Right renal cortex interstitium (tissue), 3 donors: Measurements from ENCODE around the gene ECT2. TPM values are rescaled to one million over a fixed set of nuclear protein-coding genes. Genes with fewer than 3 reads are reported as not detected.
"Not testable (repeated sequence)": the region's sequence is repeated elsewhere in the genome, so short reads cannot be mapped to it uniquely, and the experiment has no call there.

ENCODE experiments used
- DNase-seq, 3 donors: peaks; one replicate each; pipeline ENCODE4 v3.0.0-alpha.2; 2013; ENCODE audit warnings: low read depth in 3 of 3, low spot score in 2 of 3
- polyA plus RNA-seq, 3 donors: library from polyadenylated mRNA; unstranded; fragments of 120-200 nt; gene quantifications; one replicate each; pipeline ENCODE4 v1.2.1, GENCODE V29; 2013; ENCODE audit not compliant: insufficient read length in 3 of 3

The ECT2 gene
- polyA plus RNA-seq, 3 donors = 33.7 to 42.3 (median 38.6) TPM

DNA sequence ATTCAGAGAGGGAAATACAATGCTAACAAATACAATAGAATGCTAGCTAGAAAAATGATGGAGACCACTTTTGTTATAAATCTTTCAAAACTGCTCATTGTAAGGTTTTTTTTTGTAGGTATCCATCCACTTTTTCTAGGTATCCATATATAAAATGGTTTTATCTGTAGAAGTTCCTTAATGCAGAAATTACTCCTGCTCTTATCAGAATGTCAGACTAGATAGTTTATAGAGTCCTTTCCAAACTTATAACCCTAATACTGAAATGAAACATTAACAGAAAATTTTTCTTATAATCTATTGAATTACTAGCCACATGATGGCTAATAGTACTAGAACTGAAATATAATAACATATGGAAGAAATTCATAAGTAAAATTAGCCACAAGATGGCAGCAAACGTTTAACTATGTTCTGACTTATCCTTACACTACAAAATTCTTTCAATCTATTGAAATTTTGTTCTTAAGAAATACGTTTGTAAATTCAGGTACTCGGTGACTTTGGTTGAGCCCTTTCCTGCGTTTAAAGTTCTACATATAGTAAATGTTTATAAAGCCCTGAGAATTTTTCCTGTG lies 58.5 kb downstream of the ECT2 start:
- DNase-seq = peak in 2 of 3 donors; percentile 10 to 18

DNA sequence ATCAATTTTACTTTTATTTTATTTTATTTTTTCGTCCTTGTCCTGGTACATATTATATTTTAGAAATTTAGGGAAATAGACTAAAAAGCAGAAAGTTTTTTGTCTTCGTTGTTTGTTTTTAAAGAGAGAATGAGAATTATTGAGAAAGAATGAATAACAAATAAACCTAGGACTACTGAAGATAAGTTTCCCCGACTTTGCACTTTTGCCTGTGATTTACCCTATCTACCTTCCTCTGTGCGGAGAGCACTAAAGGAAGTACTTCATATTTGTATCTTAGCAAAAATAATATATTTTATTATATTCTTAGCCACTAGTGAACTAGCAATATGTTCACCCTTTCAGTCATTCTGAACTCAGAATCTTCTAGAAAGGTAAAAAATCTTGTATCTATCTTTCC lies 60.6 kb downstream of the ECT2 start:
- no peak for DNase-seq

DNA sequence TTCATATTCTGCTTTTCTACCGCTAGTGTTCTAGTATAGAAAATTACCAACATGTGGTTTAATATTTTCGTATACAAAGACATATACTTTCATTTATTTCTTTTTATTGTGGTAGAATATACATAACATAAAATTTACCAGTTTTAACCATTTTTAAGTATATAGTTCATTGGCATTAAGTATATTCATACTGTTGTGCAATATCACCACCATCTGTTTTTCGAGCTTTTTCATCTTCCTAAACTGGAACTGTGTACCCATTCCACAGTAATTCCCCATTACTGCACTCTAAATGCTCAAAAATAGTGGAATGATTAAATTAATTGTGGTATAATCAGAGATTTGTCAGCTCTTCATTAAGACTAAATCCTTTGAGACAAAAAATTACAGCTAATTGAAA lies 62.9 kb downstream of the ECT2 start:
- no peak for DNase-seq

DNA sequence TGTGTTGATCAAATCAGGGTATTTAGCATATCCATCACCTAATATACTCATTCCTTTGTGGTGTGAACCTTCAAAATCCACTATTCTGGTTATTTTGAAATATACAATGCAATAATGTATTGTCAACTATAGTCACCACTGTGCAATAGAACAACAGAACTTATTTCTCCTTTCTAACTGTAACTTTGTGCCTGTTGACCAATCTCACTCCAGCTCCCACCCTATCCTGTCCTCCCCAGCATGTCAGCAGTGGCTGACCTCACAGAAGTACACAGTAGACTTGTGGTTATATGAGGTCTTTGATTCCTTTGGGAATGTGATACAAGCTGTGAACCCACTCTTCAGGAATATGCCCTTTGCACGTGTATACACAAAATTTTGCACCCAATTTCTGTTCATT lies 64.2 kb downstream of the ECT2 start:
- no peak for DNase-seq

DNA sequence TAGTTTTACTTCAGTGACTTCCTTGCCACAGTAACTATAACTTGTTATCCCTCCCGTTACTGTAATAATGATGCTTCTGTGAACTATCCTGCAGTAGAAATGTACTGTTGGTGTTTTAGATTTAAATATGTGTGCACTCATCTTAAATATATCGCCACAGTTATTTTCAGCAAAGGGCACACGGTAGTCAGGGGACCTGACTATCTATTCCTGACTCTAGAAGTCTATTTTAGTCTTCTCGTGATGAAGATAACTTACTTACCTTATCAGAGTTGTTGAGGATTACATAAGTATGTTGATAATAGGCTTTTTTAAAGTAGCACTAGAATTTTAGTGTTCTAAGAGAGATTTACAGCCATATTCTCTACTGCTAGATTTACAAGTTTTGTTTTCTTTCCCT lies 65.3 kb downstream of the ECT2 start:
- DNase-seq = no peak

DNA sequence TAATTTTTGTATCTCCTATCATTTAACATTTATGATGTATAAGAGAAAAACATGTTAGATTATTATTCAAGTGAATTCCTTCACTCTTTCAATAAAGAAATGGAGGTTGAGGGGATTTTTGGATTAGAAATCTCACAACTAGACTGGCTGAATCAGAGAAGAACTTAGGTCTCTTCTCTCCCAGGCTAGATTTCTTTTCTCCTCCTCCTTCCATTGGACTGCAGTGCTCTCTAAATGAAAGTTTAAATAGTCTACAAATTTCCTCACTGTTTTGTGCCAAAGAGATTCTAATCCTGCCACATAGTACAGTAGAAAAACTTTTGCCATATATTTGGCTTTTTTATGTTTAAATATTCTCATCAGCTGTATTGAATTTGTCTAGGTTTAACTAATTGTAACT lies 65.8 kb downstream of the ECT2 start:
- DNase-seq = no peak

DNA sequence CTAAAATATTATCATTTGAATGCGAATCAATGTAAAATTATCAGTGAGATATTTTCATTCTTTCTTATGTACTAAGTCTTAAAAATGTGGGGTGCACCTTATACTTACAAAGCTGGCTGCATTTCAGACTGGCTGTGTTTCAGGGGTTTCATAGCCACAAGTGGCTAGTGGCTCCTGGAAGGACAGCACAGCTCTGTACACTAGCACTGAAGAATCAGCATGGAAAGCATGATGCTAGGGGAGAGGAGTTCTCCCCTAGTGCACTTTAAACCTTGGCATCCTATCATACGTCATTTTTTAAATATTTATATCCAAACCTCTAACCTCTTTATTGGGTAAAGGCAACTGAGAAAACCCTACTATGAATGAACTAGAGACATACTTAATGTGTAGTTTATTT lies 66.4 kb downstream of the ECT2 start:
- DNase-seq = no peak

DNA sequence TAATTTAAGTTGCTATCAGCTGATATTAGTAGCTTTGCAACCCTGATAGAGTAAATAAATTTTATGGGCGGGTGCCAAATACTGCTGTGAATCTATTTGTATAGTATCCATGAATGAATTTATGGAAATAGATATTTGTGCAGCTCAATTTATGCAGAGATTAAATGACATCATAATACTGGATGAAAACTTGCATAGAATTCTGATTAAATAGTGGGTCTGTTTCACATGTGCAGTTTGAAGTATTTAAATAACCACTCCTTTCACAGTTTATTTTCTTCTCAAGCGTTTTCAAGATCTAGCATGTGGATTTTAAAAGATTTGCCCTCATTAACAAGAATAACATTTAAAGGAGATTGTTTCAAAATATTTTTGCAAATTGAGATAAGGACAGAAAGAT lies 70.0 kb downstream of the ECT2 start:
- no peak for DNase-seq

DNA sequence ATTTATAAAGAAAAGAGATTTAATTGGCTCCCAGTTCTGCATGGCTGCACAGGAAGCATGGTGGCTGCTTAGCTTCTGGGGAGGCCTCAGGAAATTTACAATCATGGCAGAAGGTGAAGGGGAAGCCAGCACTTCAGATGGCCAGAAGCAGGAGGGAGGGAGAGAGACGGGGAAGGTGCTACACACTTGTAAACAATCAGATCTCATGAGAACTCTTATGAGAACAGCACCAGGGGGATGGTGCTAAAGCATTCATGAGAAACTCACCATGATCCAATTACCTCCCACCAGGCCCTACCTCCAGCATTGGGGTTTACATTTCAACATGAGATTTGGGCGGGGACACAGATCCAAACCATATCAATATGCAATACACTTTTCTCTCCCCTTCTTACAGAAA lies 73.7 kb downstream of the ECT2 start:
- no peak for DNase-seq

DNA sequence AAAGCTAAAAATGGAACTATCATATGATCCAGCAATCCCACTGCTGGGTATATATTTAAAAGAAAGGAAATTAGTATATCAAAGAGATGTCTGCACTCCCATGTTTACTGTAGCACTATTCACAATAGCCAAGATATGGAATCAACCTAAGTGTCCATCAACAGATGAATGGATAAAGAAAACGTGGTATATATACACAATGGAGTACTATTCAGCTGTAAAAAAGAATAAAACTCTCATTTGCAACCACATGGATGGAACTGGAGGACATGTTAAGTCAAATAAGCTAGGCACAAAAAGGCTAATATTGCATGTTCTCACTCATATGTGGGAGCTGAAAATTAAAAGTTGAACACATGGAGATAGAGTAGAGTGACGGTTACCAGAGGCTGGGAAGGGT lies 76.7 kb downstream of the ECT2 start:
- DNase-seq = not testable (repeated sequence)

DNA sequence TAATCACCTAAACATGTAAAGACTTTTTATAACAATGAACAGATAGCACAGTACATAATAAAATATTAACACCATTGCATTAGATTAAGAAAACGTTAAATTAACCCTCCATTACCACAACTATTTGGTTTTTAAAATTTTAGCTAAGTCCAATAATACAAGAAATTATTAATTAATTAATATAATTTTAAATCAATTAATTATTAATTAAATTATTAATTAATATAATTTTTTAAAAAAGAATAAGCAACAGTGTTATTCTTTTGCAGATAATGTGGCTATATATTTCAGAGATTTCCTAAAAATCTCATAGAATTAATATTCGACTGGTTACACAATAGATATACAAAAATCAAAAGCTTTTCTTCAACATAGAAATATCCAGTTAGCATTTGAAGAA lies 82.5 kb downstream of the ECT2 start:
- DNase-seq = no peak

DNA sequence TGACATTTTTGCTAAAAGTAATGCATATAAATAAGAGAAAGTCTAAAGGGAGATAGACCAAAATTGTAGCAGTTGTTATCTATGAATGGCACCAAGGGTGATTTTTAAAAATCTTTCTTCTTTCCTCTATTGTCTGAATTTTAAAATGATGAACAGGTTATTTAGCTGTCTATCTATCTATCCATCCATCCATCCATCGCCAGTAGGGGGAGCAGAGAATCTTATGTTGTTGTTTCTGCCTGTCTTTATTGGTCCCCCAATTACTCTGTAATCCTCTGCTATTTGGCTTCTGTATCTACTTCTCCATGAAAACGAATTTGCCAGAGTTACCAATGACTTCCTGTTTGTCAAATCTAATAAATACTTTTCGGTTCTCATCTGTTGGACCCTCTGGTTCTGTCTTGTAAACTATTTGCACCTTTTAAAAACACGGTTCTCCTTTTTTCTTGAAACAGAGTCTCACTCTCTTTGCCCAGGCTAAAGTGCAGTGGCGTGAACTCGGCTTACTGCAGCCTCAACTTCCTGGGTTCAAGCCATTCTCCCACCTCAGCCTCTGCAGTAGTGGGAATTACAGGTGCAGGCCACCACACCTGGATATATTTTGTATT lies 86.0 kb downstream of the ECT2 start:
- peak in 1 of 3 donors; percentile 21 for DNase-seq

DNA sequence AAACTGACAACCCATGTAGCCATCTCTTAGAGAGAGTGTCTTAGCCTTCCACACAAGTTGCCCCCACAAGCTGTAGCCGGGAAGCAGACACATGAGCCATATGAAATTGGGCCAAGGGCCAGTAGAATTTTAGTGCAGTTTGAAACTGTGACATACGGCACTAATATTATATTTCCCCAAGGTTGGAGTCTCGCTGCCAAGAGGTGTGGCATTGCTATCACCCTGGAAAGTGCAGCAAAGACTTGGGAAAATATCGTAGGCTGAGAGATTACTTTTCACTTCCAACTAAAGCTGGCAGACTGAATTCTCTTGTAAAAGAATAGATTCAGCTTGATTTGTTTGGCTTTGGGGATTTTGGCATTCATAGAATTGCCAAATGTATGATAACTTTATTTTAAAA lies 89.2 kb downstream of the ECT2 start:
- no peak for DNase-seq

DNA sequence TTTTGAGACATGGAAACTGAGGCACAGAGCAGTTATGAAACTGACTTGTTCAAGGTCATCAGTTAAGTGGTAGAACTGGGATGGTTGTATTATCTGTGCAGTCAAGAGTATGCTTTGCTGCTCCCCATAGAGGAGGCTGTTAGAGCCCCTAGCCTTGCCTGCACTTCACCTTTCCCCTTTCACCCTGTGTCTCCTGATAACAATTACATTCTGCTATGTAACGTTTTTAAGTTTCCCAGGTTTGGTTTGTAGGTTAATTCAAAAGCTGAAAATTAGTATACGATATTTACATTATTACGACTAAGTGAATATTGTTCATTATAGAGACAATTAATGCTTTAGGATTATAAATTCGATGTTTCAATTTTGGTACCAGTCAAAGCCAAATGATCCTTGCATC lies 89.9 kb downstream of the ECT2 start:
- no peak for DNase-seq

DNA sequence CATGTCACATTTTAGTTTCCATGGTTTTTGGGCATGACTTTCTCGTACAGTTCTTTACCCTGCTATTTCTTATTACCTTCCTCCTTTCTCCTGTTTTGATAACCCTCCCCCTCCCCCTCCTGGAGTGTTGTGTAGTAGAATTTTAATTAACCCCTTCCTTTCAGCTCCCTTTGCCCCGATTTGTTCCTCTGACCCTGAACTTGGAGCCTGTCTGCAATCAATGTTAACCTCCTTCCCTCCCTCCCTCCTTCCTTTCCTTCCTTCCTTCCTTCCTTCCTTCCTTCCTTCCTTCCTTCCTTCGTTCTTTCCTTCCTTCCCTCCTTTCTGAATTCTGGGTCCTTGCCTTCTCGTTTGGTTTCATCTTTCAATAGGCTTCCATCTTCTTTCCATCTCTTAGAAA lies 90.4 kb downstream of the ECT2 start:
- no peak for DNase-seq

DNA sequence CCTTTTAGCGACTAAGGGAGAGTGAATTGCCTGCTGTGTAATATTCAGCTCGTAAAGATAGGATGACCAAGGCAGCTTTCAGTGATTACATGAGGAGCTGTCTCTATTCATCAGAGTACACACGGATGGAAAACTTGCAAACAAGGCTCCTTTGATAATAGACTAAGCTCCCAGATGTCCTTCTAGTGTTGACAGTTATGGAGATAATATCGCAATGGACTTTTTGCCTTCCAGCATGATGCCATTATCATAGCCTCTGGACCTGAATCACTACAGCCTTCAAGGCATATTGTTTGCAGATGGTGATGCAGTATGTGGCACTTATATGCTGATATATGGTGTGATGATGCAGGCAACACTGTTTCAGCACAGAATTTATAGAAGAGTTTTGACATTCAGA lies 93.9 kb downstream of the ECT2 start:
- DNase-seq = no peak

DNA sequence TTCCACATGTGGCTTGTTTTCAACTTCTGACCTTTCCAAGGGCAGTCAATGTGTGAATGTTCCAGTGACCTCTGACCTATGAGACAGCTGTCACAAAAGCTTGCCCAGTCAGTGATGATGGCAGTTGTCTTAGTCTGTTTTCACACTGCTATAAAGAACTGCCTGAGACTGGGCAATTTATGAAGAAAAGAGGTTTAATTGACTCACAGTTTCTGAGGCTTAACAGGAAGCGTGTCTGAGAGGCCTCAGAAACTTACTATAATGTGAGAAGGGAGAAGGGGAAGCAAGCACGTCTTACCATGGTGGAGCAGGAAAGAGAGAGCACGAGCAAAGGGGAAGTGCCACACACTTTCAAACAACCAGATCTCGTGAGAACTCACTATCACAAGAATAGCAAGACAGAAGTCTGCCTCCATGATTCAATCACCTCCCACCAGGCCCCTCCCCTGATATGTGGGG lies 95.6 kb downstream of the ECT2 start:
- DNase-seq = no peak

DNA sequence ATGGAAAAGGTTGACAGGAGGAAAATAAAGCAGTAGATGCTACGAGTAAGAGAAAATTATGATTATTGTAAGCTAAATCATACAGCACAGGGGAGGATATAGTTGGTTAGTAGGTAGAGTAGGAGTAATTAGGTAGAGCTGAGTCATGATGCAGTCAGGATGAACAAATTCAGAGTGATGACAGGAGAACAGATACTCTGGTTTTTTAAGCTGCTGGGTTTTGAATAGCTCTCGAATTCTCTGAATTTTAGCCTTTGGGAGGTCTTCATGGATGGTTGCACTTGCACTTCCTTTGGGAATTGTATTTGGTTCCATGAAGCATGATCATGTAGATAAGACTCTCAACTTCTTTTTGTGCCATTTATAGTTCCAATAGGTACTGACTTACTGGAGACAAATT lies 96.2 kb downstream of the ECT2 start:
- DNase-seq = no peak

DNA sequence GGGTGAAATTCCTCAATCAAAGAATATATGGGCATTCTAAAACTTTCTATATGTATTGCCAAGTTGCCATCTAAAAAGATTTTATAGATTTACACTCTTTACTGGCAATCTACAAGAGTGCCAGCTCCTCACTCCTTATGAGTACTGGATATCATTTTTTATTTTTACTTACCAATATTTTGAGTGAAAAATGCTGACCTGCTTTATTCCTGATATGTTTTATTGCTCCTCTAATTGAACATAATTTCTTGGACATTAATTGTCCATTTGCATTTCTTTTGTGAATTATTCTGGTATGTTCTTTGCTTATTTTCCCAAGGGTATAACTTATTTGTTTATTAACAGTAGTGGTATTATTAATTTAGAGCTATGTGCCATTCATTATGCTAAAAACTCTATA lies 96.8 kb downstream of the ECT2 start:
- DNase-seq = no peak

DNA sequence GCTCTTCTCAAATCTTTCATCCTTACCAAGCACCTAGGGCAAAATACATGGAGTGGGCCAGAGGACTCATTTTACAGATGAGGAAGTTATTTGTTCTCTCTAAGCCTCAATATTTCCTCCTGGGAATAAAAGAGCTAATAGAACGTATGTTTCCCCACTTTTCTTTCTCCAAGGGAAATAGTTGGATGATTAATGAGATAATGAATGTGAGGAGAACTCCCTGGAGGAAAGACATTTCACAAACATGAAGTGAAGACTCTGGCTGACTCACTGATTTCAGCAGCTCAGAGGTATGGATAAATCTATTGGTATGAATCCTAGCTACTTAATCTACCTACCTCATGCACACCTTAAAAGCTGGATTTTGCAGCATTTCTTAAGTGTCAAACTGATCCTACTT lies 98.4 kb downstream of the ECT2 start:
- no peak for DNase-seq

DNA sequence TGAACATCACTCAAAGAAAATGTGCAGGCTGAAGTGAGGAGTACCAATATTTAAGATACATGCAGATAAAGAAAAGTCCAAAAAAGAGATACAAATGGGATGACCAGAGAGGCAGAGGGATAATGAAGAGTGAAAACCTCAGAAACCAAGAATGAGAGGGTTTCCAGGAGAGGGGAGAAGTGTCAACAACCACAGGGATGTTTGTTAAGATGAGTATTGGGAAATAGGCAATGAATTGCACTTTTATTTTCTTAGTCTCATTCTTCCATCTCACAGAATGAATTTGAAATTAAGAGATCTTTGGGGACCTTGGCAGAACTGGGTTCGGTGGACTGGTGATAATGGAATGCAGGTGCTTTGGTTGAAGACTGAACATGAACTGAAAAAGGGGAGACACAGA lies 102.5 kb downstream of the ECT2 start:
- DNase-seq = no peak

DNA sequence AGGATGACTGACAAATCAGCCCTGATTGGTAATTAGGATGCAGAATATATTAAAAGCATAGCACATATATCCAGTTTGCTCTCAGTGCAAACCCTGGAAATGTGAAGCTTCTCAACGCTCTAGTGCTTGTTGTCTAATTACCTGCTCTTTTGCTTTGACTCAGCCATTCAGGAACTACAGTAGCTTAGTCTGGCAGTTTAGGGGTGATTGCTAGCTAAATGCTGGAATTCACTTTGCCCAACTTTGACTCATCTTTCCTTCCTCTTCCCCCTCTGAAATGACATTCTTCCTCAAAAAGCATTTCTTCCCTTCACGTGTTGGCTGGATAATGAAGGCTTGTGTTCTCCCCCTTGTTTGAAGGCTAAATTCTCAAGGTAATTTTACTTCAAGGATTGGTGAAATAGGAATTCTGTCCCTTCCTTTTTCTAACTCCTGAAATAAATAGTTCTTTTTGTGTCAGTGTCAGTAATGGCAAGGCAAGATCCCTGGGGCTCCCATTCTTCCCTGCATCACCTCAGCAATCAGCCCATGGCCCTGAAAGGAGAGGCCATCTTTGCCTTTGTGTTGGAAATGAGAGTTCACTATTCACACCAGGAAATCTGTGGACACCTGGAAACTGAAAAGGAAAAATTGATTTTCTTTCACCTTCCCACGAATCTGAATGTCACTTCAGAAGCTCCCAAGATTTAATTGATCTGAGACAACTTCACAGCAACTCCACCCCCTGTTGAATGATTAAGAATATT lies 103.6 kb downstream of the ECT2 start:
- no peak for DNase-seq
